Mesenteric fat pad (tissue), 1 donor: Measurements from ENCODE around the gene HSD17B11. TPM values are rescaled to one million over a fixed set of nuclear protein-coding genes. Genes with fewer than 3 reads are reported as not detected.
"Not testable (repeated sequence)": the region's sequence is repeated elsewhere in the genome, so short reads cannot be mapped to it uniquely, and the experiment has no call there.

ENCODE experiments used
- DNase-seq: peaks from one replicate; pipeline ENCODE4 v3.0.0-alpha.2; 2020; ENCODE audit warnings: low spot score
- long read RNA-seq: library from polyadenylated mRNA; unstranded; transcript quantifications from one replicate; pipeline ENCODE4 v2.0.0, GENCODE V29; 2020
- total RNA-seq: library from RNA; stranded (reverse); fragmentation: NEBNext Ultra II Directional; extraction: Animal tissue kit (Norgen Biotek cat#: 25700); gene quantifications from one replicate; pipeline ENCODE4 v1.2.1, GENCODE V29; 2021
- donor health status: DM: yes; HTN: yes; CAD: no.

The HSD17B11 gene
- total RNA-seq: 52.7 TPM
- long read RNA-seq, transcript HSD17B11-201 (7 exons, 1,885 nt): major isoform, 299 of 310 reads
- long read RNA-seq, partial matches to known transcripts: 1 of 310 reads
- long read RNA-seq, other reads (novel, unspliced or antisense): 7 of 310 reads

GRCh38 chr4:87390891-87391575 is at the start of gene HSD17B11:
TSS of gene HSD17B11 (minus strand) at chr4:87391188. CDS start at chr4:87391070, 118 bp downstream.
- DNase-seq: peak; percentile 95

GRCh38 chr4:87433342-87433741 is 42.4 kb upstream of the HSD17B11 start:
- no peak for DNase-seq

DNA sequence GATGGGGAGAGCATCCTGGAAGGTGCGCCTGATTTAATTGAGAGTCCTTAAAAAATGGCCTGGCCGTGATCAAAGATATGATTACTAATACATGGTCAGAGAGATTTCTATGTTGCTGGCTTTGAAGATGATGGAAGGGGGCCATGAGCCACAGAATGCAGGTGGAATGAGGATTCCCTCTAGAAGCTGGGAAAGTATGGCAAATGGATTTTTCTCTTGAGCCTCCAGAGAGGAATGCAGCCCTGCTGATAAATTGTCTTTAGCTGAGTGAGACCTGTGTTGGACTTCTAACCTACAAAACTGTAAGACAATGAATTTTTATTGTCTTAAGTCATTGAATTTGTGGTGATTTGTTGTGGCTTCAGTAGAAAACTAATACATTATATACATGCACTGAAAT is 39.0 kb upstream of the HSD17B11 start:
- DNase-seq: no peak

DNA sequence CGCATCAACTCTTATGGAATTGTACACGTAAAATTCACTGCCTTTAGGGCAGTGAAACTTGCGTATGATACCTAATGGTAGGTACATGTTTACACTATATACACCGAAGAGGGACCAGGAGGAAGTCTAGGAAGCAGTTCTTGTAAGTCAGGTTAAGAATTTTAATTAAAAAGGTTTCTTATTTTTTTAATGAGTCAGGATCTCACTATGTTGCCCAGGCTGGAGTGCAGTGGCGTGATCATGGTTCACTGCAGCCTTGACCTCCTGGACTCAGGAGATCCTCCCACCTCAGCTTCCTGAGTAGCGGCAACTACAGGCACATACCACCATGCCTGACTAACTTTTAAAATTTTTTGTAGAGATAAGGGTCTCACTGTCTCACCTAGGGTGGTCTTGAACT is 38.0 kb upstream of the HSD17B11 start:
- no peak for DNase-seq

DNA sequence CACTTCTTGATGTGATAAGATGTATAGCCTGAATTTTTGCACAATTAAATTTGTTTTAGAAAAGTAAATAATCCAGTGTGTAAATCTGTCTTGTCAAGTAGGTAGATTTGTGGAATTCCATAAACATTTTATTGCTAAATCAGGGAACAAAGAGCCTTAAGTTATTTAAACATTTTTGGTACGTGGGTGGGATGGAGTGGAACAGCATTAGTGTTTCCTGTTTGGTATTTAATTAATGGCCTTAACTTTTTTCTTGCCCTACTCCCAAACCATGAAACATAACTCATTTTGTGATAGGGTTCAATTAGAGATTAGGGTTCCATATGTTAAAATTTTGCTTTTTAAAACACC is 36.5 kb upstream of the HSD17B11 start:
- no peak for DNase-seq

DNA sequence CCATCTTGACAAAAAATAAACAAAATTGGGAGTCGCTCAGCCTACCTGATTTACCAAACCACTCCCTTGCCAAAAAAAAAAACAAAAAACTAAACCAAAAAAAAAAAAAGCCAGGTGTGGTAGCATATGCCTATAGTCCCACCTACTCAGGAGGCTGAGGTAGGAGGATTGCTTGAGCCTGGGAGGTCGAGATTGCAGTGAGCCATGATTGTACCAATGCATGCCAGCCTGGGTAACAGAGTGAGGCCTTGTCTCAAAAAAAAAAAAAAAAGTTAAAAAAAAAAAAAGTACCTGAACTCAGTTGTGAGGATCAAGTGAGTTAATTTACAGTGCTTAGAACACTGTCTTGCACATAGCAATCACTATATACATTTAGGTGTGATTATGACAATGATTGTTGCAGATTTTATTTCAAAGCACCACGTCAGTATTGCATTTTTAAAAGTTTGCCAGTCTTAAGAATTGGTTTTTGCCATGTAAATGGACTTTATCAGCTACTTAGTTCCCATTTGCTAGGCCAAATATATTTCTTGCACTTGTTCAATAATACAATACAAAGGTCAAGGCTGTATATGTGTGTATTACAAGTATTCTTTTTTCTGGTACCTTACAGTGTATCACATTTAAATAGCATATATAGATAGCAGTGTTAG is 36.0 kb upstream of the HSD17B11 start:
- no peak for DNase-seq

GRCh38 chr4:87425711-87426110 is 34.7 kb upstream of the HSD17B11 start:
- DNase-seq: no peak

GRCh38 chr4:87424099-87424543 is 33.1 kb upstream of the HSD17B11 start:
- DNase-seq: not testable (repeated sequence)

- no peak for DNase-seq
Measured at GRCh38 chr4:87423317-87424098, 32.5 kb upstream of the HSD17B11 start.

GRCh38 chr4:87422104-87423052 is 31.4 kb upstream of the HSD17B11 start, which contains the start of gene NUDT9:
TSS of gene NUDT9 (plus strand) at chr4:87422573. CDS start at chr4:87422906, 333 bp downstream.
- DNase-seq: peak; percentile 96

GRCh38 chr4:87420276-87420830 is 29.4 kb upstream of the HSD17B11 start:
- no peak for DNase-seq

DNA sequence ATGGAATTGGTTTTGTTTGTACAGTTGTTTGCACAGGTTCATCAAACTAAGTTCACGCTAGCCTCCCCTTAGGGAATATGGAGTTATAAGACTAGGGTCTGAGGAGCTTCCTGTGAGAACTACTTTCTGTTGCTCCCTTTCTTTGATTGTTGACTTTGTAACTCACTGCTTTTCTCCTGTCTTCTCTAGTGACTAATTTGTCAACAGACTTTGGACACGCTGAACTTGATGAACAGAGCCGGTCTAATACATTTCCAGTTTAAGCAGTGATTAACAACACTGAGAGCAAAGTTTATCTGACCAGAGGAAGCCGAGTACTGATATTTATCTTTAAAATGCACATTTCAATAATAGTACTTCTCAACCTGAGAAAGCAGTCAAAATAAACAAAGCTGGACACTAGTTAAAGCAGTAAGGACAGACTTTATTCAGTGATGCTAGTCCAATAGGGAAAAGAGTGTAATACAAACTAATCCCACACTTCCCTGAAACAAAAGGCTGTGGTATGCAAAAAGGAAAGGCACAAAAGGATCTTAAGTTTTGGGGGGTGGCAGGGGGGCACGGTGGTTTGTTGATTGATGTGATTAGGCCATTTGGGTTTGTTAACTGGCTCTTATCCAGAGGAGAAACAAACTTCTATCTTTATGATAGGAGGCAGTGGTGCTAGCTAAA is 28.7 kb upstream of the HSD17B11 start:
- no peak for DNase-seq

DNA sequence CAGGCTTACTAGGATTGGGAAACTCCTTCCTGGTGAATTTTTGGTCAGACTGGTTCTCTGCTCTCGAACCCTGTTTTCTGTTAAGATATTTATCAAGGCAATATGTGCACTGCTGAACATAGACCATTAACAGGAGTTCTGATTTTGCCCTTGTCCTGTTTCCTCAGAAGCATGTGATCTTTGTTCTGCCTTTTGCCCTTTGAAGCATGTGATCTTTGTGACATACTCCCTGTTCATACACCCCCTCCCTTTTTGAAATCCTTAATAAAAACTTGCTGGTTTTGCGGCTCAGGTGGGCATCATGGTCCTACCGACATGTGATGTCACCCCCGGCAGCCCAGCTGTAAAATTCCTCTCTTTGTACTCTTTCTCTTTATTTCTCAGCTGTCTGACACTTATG is 27.4 kb upstream of the HSD17B11 start:
- DNase-seq: not testable (repeated sequence)

DNA sequence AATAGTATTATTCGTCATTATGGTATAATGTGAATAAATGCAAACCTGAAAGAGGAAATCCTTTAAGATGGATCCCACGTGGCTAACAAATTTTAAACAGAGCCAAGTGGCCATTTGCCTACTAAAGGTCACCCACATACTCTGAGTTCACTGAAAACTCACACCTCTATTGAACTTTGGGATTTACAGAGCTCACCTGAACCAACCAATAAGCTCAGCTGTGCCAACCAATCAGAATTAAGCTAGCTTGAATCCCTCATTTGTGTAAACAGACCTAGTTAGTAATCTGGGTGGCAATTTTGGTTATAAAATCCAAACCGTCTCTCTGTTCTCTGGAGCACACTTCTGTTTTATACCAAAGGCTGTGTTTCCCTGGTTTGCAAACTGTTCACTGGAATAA is 26.0 kb upstream of the HSD17B11 start:
- DNase-seq: no peak

DNA sequence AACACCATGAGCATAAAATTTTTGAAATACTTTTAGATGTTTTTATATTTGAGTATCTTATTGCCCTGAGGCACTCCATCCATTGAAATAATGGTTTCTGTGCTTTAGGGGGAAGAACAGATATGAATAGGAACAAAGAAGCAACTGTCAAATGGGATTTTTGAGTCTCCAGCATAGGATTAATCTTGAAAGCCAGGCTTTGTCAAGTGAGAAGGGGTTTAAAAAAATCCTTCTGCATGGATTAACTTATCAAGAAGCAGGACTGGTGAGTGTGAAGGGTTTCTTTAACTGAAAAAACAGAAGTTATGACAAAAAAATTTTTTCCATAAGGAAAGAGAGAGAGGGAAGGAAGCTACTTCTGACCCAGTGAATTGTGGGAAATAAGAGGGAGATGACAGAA is 23.8 kb upstream of the HSD17B11 start:
- no peak for DNase-seq

DNA sequence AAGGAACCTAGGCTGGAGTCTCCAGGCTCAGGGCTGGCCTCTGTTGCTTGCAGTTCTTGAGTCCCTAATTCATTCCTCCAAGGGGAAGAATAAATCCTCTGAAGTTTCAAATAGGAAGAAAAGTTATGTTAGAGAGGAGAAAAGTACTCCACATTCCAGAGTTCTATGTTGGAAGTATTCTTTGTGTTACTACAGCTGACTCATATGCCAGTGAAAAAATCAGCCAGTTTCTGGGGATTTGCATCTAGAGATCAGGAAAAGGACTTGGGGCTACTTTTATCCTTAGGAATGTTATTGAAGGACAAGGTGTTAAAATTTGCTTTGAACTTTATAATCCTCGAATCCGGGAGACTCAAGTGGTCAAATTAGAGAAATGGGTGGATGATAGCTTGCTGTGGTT is 19.7 kb upstream of the HSD17B11 start:
- DNase-seq: no peak

GRCh38 chr4:87410157-87410556 is 19.2 kb upstream of the HSD17B11 start:
- no peak for DNase-seq

DNA sequence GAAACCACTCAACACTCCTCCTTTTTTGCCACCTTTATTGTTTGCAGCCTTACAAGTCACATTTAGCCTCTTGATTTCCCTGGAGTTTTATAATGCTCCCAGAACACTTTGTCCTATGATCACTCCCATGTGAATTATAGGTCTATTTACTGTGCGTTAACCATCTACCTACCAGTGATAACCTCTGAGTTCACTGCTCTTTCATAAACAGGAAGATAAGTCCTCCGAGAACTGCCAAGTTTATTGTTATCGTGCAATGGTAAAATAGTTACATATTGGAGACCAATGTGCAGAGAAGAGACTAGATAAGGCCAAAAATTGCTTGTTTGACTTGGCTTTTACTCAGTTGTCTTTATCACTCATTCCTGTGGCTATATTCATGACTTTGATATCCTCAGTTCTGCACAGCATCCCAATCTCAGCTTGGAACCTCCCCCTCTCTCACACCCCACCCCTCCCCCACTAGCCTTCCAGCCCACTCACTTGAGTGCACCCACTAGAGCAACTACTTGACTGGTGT is 18.5 kb upstream of the HSD17B11 start:
- no peak for DNase-seq

GRCh38 chr4:87406902-87407301 is 15.9 kb upstream of the HSD17B11 start:
- not testable (repeated sequence) for DNase-seq

- DNase-seq: no peak
Measured at GRCh38 chr4:87406462-87406861, 15.5 kb upstream of the HSD17B11 start.
